ENCODE results near the gene STEAP2. TPM values are rescaled to one million over a fixed set of nuclear protein-coding genes. Genes with fewer than 3 reads are reported as not detected.
"Not testable (repeated sequence)": the region's sequence is repeated elsewhere in the genome, so short reads cannot be mapped to it uniquely, and the experiment has no call there.

STEAP2 gene
- total RNA-seq, 1 donor from 2014 or later: 10.8 TPM

DNA sequence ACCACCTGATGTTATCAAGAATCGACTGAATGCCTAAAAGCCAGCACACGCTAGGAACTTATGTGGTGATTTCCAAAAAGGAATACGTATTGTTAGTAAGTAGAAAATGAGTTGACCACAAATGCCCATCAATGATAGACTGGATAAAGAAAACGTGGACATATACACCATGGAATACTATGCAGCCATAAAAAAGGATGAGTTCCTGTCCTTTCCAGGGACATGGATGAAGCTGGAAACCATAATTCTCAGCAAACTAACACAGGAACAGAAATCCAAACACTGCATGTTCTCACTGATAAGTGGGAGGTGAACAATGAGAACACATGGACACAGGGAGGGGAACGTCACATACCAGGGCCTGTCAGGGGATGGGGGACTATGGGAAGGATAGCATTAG lies 44.5 kb downstream of the STEAP2 start:
- intact Hi-C loops (cut with DNase I); DNase-seq (ENCODE audit: missing footprints); ATAC-seq: not testable (repeated sequence)

- intact Hi-C loops (cut with DNase I): no loop called here
- DNase-seq (ENCODE audit: missing footprints): no peak
- ATAC-seq: no peak
Observed at GRCh38 chr7:90256778-90257177, 45.2 kb downstream of the STEAP2 start.

DNA sequence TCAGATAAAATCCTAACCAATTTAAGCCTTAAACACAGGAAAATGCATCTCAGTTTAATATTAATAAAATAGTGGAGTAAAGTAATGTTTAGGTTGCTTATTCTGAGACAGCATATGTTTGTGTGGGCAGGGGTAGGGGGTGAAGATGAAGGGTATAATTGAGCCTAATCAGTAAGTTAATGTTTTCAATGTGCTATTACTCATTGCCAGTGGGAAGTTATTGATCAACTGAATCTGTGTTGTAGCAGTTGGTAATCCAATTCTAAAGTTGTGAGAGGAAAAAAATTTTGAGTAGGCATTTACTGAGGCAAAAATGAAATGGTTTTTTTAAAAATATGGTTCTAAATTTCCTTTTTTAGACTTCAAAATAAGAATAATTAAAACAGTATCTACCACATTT lies 49.9 kb downstream of the STEAP2 start:
- ATAC-seq: no peak
- intact Hi-C loops (cut with DNase I): loop anchor here (5.0 kb wide), 2 partner anchors 109 to 166 kb away; partner anchors contain the start of gene STEAP1

DNA sequence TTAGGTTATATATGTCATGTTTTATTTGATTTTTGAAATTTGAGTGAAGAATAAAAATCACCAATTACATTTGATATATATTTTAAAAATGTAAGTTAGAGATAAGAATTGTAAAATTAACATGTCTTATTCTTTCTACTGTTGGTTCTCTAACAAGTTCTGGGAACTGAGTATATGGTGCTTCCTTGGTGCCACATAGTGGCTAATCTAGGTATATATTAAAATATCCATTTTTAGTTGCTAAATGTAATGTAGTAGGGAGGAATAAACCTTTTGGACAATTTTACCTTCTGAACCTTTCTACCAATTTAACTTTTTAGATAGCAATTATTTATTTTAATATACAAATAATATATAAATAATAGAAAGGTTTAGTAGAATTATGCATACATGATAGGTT lies 50.9 kb downstream of the STEAP2 start:
- intact Hi-C loops (cut with DNase I): loop anchor here (5.0 kb wide), 2 partner anchors 110 to 165 kb away; partner anchors contain the start of gene STEAP1
- DNase-seq (ENCODE audit: missing footprints) (no peak), ATAC-seq (no peak)

More for the DNA sequence above, 49.9 kb downstream of the STEAP2 start:
- no peak for DNase-seq (ENCODE audit: missing footprints)

DNA sequence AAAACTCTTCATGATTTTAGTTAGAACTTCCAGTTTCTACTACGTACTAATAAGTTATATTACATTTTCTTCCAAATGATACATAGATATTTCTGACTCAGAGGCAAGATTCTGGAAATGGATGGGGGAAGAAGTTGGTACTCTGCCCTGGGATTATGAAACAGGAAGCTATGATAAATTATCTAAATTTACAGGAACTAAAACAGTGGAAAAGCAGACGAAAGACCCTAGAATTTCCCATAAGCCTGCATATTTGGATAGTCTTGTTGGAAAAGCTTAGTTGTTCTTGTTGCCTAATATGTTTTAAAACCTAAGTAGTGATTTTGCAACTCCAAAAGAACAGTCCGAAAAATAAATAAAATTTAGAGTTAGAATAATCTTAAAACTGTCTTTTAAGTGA lies 55.3 kb downstream of the STEAP2 start:
- DNase-seq (ENCODE audit: missing footprints) (no peak), ATAC-seq (peak; percentile 34)
- intact Hi-C loops (cut with DNase I): no loop called here

GRCh38 chr7:90267263-90267858 lies 55.8 kb downstream of the STEAP2 start:
- intact Hi-C loops (cut with DNase I): no loop called here
- DNase-seq (ENCODE audit: missing footprints) (no peak), ATAC-seq (no peak)

- intact Hi-C loops (cut with DNase I): no loop called here
- no peak for DNase-seq (ENCODE audit: missing footprints)
- no peak for ATAC-seq
Observed at GRCh38 chr7:90269163-90269562, 57.6 kb downstream of the STEAP2 start.

GRCh38 chr7:90270431-90271178 lies 59.1 kb downstream of the STEAP2 start:
- no peak for DNase-seq (ENCODE audit: missing footprints)
- intact Hi-C loops (cut with DNase I): no loop called here
- ATAC-seq: no peak

- DNase-seq (ENCODE audit: missing footprints): no peak
- intact Hi-C loops (cut with DNase I): no loop called here
- no peak for ATAC-seq
Observed at GRCh38 chr7:90271753-90272152, 60.2 kb downstream of the STEAP2 start.

GRCh38 chr7:90272242-90272641 lies 60.7 kb downstream of the STEAP2 start:
- no peak for DNase-seq (ENCODE audit: missing footprints)
- intact Hi-C loops (cut with DNase I): no loop called here
- no peak for ATAC-seq

- intact Hi-C loops (cut with DNase I): no loop called here
- no peak for ATAC-seq
- no peak for DNase-seq (ENCODE audit: missing footprints)
Observed at GRCh38 chr7:90274161-90274560, 62.6 kb downstream of the STEAP2 start.

- intact Hi-C loops (cut with DNase I): no loop called here
- no peak for ATAC-seq
- DNase-seq (ENCODE audit: missing footprints): no peak
Observed at GRCh38 chr7:90276033-90276728, 64.6 kb downstream of the STEAP2 start.

Other genes with a start within 250 kb of the STEAP2 start
- gene STEAP1, start 57.3 kb upstream of the STEAP2 start, total RNA-seq: 1.4 TPM
- 1.6 TPM for gene CFAP69, start 33.4 kb downstream of the STEAP2 start, total RNA-seq
- not detected for gene FAM237B, start 109.6 kb downstream of the STEAP2 start, total RNA-seq
- 24.8 TPM for gene GTPBP10, start 135.0 kb downstream of the STEAP2 start, total RNA-seq
- 34.1 TPM for gene CLDN12, start 191.7 kb downstream of the STEAP2 start, total RNA-seq

All from Right ventricle myocardium inferior (tissue), 1 donor.